Central memory CD8-positive, alpha-beta T cell (primary cell): ENCODE data around the gene ARHGEF7.

Experiments used
- ATAC-seq: fragments of 150-1000 bp; cut with Tn5 transposase; replicated peaks from 2 replicates; pipeline ENCODE4 v1.10.0; 2022; ENCODE audit warnings: mild to moderate bottlenecking, moderate FRiP score, moderate number of reproducible peaks; ENCODE audit not compliant: poor library complexity, severe bottlenecking; ENCODE audit errors: extremely low read depth
- DNase-seq, 2 donors: peaks; one replicate each; pipeline ENCODE4 v3.0.0; 2021; ENCODE audit warnings: low spot score in 2 of 2
- H3K27ac Mint-ChIP-seq: one replicate; pipeline ENCODE4 v1.8.0; 2022; ENCODE audit warnings: low read depth, mild to moderate bottlenecking, moderate library complexity, mixed read lengths
- H3K27me3 Mint-ChIP-seq: one replicate; pipeline ENCODE4 v1.8.0; 2022; ENCODE audit warnings: mixed read lengths
- H3K36me3 Mint-ChIP-seq: one replicate; pipeline ENCODE4 v1.8.0; 2022; ENCODE audit warnings: mild to moderate bottlenecking, moderate library complexity, mixed read lengths; ENCODE audit not compliant: insufficient read depth
- H3K4me1 Mint-ChIP-seq: one replicate; pipeline ENCODE4 v1.8.0; 2022; ENCODE audit warnings: mixed read lengths
- H3K4me3 Mint-ChIP-seq: one replicate; pipeline ENCODE4 v1.8.0; 2022; ENCODE audit warnings: mild to moderate bottlenecking, moderate library complexity, mixed read lengths
- H3K9me3 Mint-ChIP-seq: one replicate; pipeline ENCODE4 v1.8.0; 2022; ENCODE audit warnings: mixed read lengths

The ARHGEF7 gene

GRCh38 chr13:111152844-111153243 lies 37.7 kb downstream of the ARHGEF7 start:
- Mint-ChIP-seq H3K9me3 (no peaks in the 10 kb centered on the region), H3K27ac (peak overlapping the region; percentile 93), H3K27me3 (peaks cover 6% of the 10 kb centered on the region), H3K4me3 (peak overlapping the region; percentile 87), H3K36me3 (peaks cover 14% of the 10 kb centered on the region), H3K4me1 (peaks cover 15% of the 10 kb centered on the region)
- DNase-seq (no peak), ATAC-seq (no peak)

DNA sequence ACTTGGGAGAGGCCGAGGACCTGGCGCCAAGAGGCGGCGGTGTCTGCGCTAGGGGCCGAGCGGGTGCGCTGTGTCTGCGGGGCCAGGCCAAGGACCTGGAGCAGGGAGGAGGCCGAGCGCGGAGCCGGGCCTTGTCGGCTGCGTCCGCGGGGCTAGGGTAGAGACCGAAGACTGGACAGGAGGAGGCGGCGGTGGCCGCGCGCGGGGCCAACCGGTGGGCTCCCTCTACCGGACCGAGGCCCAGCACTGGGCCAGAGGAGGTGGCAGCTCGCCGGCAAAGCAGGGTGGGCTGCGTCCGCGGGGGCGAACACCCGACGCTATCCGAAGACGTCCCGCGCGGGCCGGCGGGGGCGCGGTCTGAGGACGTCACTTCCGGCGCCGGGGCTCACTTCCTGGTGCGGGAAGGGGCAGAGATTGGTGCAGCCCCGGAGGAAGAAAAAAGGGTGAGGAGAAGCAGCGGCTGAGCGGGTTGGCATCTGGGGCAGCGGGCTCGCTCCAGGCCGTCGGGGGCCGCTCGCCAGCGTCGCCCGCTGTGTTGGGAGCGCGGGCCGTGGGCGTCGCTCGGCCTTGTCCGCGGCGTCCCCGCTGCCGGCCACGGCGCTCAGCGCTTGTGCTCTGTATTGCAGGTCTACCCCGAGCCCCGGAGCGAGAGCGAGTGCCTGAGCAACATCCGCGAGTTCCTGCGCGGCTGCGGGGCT lies 38.3 kb downstream of the ARHGEF7 start:
- Mint-ChIP-seq H3K4me1 (peaks cover 15% of the 10 kb centered on the region), H3K27ac (peak overlapping the region; percentile 93), H3K9me3 (no peaks in the 10 kb centered on the region), H3K36me3 (peaks cover 14% of the 10 kb centered on the region), H3K27me3 (peaks cover under 1% of the 10 kb centered on the region), H3K4me3 (peak overlapping the region; percentile 87)
- DNase-seq (peak; percentile 87 to 91), ATAC-seq (peak; percentile 89)

GRCh38 chr13:111153977-111154332 lies 38.8 kb downstream of the ARHGEF7 start:
- Mint-ChIP-seq H3K36me3 (peaks cover 15% of the 10 kb centered on the region), H3K9me3 (no peaks in the 10 kb centered on the region), H3K27me3 (no peaks in the 10 kb centered on the region), H3K4me3 (peak overlapping the region; percentile 87), H3K4me1 (peaks cover 19% of the 10 kb centered on the region), H3K27ac (peak overlapping the region; percentile 93)
- ATAC-seq (peak; percentile 56), DNase-seq (peak in 1 of 2 donors; percentile 39)

DNA sequence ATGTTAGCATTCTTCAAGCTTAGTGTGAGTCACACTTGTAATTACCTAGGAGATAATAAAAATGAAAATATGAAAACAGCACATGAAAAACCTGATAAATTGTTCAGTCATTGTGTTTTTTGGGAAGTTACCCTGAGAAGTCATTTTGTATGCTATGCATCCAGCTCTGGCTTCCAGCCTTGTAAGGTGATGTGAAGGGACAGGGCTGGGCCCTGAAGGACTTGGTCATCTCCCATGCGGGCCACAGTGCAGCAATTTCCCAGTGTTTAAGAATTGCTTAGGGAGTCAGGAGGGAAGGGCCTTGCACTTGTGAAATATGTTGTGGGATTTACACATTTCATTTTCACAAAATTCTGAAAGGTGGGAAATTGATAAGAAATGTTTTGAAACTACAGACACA lies 41.3 kb downstream of the ARHGEF7 start:
- H3K4me3 Mint-ChIP-seq = no peak overlapping the region
- DNase-seq (no peak), ATAC-seq (no peak)
- H3K4me1 Mint-ChIP-seq = peaks cover 38% of the 10 kb centered on the region
- no peaks in the 10 kb centered on the region for H3K27me3 Mint-ChIP-seq
- peaks cover 22% of the 10 kb centered on the region for H3K36me3 Mint-ChIP-seq
- no peaks in the 10 kb centered on the region for H3K9me3 Mint-ChIP-seq
- no peak overlapping the region for H3K27ac Mint-ChIP-seq

GRCh38 chr13:111158136-111158805 lies 43.2 kb downstream of the ARHGEF7 start:
- no peak for DNase-seq

DNA sequence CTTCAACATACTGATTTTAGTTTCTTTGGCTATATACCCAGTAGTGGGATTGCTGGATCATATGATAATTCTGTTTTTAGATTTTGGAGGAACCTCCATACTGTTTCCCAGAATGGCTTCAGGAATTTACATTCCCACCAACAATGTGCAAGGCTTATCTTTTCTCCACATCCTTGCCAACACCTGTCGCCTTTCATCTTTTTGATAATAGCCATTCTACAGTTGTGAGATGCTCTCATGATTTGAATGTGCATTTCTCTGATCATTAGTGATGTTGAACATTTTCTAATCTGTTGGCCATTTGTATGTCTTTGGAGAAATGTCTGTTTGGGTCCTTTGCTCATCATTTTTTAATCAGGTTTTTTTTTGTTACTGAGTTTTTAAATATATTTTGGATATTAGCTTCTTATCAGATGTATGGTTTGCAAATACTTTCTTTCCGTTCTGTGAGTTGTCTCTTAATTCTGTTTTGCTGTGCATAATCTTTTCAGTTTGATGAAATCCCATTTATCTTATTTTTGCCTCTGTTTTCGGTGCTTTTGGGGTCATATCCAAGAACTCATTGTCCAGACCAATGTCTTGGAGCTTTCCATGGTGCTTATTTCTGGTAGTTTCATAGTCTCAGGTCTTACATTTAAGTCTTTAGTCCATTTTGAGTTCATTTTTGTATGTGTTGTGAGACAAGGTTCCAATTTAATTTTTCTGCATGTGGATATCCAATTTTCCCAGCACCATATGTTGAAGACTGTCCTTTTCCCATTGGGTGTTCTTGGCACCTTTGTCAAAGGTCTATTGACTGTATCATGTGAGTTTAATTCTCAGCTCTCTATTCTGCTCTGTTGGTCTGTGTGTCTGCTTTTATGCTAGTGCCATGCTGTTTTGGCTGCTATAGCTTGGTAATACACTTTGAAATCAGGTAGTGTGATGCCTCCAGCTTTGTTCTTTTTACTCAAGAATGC lies 44.5 kb downstream of the ARHGEF7 start:
- Mint-ChIP-seq H3K4me1 (peaks cover 42% of the 10 kb centered on the region), H3K27ac (no peak overlapping the region), H3K4me3 (no peak overlapping the region), H3K27me3 (no peaks in the 10 kb centered on the region), H3K36me3 (peaks cover 15% of the 10 kb centered on the region), H3K9me3 (no peaks in the 10 kb centered on the region)
- DNase-seq = no peak
- ATAC-seq = no peak

More at GRCh38 chr13:111158136-111158805, 43.2 kb downstream of the ARHGEF7 start:
- peaks cover 48% of the 10 kb centered on the region for H3K4me1 Mint-ChIP-seq
- no peaks in the 10 kb centered on the region for H3K27me3 Mint-ChIP-seq
- H3K36me3 Mint-ChIP-seq = peaks cover 23% of the 10 kb centered on the region
- no peak for ATAC-seq
- H3K9me3 Mint-ChIP-seq = no peaks in the 10 kb centered on the region
- no peak overlapping the region for H3K4me3 Mint-ChIP-seq
- H3K27ac Mint-ChIP-seq = no peak overlapping the region

GRCh38 chr13:111160648-111161047 lies 45.5 kb downstream of the ARHGEF7 start:
- peaks cover 49% of the 10 kb centered on the region for H3K4me1 Mint-ChIP-seq
- H3K36me3 Mint-ChIP-seq = peaks cover 15% of the 10 kb centered on the region
- H3K27ac Mint-ChIP-seq = no peak overlapping the region
- no peaks in the 10 kb centered on the region for H3K27me3 Mint-ChIP-seq
- DNase-seq (no peak), ATAC-seq (no peak)
- H3K9me3 Mint-ChIP-seq = no peaks in the 10 kb centered on the region
- H3K4me3 Mint-ChIP-seq = no peak overlapping the region

DNA sequence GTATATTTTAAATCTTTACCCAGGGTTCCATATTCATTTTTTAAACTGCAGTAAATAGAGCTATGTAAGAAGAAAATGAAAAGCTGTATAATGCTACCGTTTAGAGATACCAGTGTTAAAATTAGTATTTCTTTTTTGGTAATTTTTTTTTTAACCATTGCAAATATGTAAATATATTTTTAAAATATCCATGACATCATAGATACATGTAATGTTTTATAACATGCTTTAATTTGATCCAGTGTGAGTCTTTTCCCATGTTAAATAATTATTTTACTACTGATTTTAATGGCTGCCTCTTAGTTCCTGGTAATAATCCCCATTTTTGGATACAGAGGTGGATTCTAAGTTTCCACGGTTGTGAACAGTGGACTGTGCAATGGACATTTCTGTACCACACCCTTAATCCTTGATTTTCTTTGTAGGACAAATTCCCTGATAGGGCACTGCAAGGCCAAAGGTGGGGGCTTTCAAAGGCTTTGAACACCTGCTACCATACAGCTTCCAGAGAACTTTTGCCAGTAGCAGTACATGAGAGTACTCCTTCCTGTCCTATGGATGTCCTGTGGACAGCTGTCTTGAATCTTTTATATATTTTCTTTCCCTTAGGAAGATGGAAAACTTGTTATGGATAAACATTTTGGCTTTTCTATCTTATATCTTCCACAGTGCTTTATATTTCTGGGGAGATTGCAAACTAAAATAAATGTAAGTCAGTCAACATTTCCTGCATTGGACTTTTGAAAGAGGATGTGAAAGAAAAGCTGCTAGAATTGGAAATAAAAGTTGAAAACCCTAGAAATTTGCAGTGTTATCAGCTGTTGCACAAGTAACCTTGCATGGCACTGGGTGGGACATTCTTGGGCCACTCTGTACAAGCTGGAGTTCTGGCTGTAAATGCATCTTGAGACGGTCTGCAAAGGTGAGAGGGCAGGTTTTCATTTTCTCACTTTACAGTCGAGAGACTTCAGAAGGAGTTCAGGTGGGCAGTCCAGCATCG lies 46.8 kb downstream of the ARHGEF7 start:
- Mint-ChIP-seq H3K27ac (no peak overlapping the region), H3K9me3 (no peaks in the 10 kb centered on the region), H3K4me3 (no peak overlapping the region), H3K27me3 (no peaks in the 10 kb centered on the region), H3K36me3 (peaks cover 15% of the 10 kb centered on the region), H3K4me1 (peaks cover 56% of the 10 kb centered on the region)
- no peak for ATAC-seq
- DNase-seq = no peak

GRCh38 chr13:111165241-111166010 lies 50.3 kb downstream of the ARHGEF7 start:
- peaks cover 10% of the 10 kb centered on the region for H3K36me3 Mint-ChIP-seq
- no peak for ATAC-seq
- H3K4me1 Mint-ChIP-seq = peaks cover 55% of the 10 kb centered on the region
- peak overlapping the region; percentile 78 for H3K27ac Mint-ChIP-seq
- no peak overlapping the region for H3K4me3 Mint-ChIP-seq
- no peak for DNase-seq
- no peaks in the 10 kb centered on the region for H3K9me3 Mint-ChIP-seq
- H3K27me3 Mint-ChIP-seq = no peaks in the 10 kb centered on the region

GRCh38 chr13:111166882-111167675 lies 52.0 kb downstream of the ARHGEF7 start:
- H3K4me1 Mint-ChIP-seq = peaks cover 62% of the 10 kb centered on the region
- H3K4me3 Mint-ChIP-seq = peak overlapping the region; percentile 5
- peaks cover 7% of the 10 kb centered on the region for H3K36me3 Mint-ChIP-seq
- H3K27ac Mint-ChIP-seq = peak overlapping the region; percentile 78
- H3K9me3 Mint-ChIP-seq = no peaks in the 10 kb centered on the region
- no peaks in the 10 kb centered on the region for H3K27me3 Mint-ChIP-seq
- DNase-seq = no peak
- peak; percentile 77 for ATAC-seq
